GM21515 (cell line): ENCODE measurements around the gene SENP6.
"Not testable (repeated sequence)": the region's sequence is repeated elsewhere in the genome, so short reads cannot be mapped to it uniquely, and the experiment has no call there.

Experiments
- ATAC-seq: cut with Tn5 transposase; IDR thresholded peaks from one replicate; pipeline ENCODE4 v1.9.1; 2021; ENCODE audit not compliant: unreplicated experiment

Gene SENP6

GRCh38 chr6:75642311-75642710, 40.6 kb downstream of the SENP6 start:
- no peak for ATAC-seq

- no peak for ATAC-seq
These were observed 41.5 kb downstream of the SENP6 start for GRCh38 chr6:75643173-75643572.

DNA sequence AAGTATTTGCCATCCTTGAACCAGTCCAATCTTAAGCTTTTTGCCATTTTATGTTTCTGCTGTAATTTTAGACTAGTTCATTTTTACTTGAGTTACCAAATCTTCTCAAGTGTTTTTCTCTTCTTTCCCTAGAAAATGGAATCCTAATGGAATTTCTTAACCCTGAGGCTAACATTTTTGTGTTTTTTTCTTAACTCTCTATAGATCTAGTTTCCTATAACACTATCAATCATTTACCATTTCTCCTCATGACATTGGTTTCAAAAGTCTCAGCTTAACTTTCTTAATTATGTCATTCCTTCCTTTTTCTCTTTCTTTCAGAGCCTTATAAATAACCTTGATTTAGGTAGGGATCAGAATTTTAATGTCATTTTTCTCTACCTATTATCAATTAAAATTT, 54.8 kb downstream of the SENP6 start:
- no peak for ATAC-seq

GRCh38 chr6:75657327-75657726, 55.6 kb downstream of the SENP6 start:
- no peak for ATAC-seq

DNA sequence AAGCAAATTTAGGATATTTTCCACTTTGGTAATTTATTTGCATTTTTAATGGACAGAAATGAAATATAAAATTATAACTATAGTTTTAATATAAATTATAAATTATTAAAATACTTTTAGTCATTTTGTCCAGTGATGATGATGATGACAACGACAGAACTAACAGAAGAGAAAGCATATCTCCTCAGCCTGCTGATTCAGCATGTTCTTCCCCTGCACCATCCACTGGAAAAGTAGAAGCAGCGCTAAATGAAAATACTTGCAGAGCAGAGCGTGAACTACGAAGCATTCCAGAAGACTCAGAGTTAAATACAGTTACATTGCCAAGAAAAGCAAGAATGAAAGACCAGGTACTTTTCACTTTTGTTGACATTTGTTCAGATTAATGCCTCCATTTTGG, 64.9 kb downstream of the SENP6 start:
- no peak for ATAC-seq

DNA sequence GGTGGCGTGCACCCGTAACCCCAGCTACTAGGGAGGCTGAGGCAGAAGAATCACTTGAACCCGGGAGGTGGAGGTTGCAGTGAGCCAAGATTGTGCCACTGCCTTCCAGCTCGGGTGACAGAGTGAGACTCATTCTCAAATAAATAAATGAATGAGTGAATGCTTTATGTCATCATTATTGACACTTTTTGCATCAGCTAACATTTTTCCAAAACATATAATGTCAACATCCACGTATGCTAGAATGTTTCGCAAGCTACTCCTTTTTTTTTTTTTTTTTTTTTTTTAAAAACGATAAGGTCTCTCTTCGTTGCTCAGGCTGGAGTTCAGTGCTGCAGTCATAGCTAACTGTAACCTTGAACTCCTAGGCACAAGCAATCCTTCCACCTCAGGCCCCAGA, 72.2 kb downstream of the SENP6 start:
- ATAC-seq: no peak

GRCh38 chr6:75676377-75676776, 74.7 kb downstream of the SENP6 start:
- no peak for ATAC-seq

- ATAC-seq: not testable (repeated sequence)
These were observed 80.9 kb downstream of the SENP6 start for GRCh38 chr6:75682548-75682947.

DNA sequence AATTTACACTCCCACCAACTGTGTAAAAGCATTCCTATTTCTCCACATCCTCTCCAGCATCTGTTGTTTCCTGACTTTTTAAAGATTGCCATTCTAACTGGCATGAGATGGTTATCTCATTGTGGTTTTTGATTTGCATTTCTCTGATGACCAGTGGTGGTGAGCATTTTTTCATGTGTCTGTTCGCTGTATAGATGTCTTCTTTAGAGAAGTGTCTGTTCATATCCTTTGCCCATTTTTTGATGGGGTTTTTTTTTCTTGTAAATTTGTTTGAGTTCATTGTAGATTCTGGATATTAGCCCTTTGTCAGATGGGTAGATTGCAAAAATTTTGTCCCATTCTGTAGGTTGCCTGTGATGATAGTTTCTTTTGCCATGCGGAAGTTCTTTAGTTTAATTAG, 81.3 kb downstream of the SENP6 start:
- ATAC-seq: not testable (repeated sequence)

DNA sequence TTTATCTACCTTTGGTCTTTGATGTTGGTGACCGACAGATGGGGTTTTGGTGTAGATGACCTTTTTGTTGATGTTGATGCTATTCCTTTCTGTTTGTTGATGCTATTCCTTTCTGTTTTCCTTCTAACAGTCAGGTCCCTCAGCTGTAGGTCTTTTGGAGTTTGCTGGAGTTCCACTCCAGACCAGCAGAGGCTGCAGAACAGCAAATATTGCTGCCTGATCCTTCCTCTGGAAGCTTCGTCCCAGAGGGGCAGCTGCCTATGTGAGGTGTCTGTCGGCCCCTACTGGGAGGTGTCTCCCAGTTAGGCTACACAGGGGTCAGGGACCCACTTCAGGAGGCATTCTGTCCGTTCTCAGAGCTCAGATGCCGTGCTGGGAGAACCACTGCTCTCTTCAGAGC, 85.9 kb downstream of the SENP6 start:
- not testable (repeated sequence) for ATAC-seq

GRCh38 chr6:75687937-75688336, 86.3 kb downstream of the SENP6 start:
- not testable (repeated sequence) for ATAC-seq

- no peak for ATAC-seq
These were observed 87.9 kb downstream of the SENP6 start for GRCh38 chr6:75689576-75689975.

GRCh38 chr6:75691012-75691411, 89.3 kb downstream of the SENP6 start:
- ATAC-seq: no peak

DNA sequence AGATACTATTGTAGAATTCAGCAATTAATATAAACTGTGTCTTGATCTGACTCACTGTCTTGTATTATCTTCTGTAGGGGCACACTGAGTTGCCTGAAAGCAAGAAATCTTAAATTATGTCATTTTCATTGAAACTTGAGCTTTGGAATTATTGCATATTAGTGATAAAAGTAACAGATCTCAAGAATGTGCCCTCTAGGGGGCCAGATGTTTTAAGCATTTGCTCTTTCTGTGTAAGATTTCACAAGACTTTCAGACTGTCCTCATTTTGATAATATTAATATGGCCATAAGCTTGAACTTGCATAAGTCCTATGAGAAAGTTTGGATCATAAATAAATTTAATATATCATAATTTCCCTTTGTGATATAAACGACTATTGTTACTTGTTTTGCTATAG, 91.9 kb downstream of the SENP6 start:
- no peak for ATAC-seq

DNA sequence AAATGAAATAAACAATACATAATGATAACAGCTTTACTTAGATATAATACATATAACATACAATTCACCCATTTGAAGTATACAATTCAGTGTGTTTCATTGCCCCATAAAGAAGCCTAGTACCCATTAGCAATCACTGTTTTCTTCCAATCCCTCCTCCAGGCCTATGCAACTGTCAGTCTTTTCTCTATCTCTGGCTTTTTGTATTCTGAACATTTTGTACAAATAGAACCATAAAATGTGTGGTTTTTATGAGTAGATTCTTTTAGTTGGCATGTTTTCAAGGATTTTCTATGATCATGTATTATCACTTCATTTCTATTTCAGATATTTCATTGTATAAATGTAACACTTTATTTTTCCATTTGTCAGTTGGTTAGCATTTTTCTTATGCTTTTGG, 92.7 kb downstream of the SENP6 start:
- ATAC-seq: no peak

DNA sequence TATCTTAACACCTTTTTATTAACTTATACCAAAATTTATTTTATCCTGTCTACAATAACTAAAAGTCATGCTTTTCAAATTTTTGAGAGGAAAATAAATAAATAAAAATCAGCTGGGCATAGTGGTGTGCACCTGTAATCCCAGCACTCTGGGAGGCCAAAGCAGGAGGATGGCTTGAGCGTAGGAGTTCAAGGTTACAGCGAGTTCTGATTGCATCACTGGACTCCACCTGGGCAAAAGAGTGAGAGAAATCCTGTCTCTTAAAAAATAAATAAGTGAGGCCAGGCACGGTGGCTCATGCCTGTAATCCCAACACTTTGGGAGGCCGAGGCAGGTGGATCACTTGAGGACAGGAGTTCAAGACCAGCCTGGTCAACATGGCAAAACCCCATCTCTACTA, 106.7 kb downstream of the SENP6 start:
- not testable (repeated sequence) for ATAC-seq

- no peak for ATAC-seq
These were observed 109.5 kb downstream of the SENP6 start for GRCh38 chr6:75711173-75711572.

DNA sequence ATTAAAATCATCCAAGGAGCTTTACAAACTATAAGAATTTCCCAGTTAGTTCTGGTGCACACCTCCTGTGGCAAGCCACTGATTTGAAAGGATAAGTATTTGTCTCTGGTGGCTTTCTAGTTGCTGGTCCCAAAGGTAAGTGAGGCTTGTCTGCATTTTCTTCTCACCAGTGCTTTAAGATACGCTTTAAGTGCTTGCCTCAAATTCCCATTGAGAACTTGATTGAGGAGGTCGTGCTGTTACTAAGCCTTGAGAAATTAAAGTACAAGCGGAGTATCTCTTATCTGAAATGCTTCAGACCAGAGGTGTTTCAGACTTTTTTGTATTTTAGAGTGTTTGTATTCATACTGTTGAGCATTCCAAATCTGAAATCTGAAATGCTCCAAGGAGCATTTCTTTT, 117.5 kb downstream of the SENP6 start:
- no peak for ATAC-seq

- no peak for ATAC-seq
These were observed 121.7 kb downstream of the SENP6 start for GRCh38 chr6:75723382-75723781.

- ATAC-seq: no peak
These were observed 125.5 kb downstream of the SENP6 start for GRCh38 chr6:75727206-75727605.

GRCh38 chr6:75731029-75731428, 129.3 kb downstream of the SENP6 start:
- not testable (repeated sequence) for ATAC-seq

DNA sequence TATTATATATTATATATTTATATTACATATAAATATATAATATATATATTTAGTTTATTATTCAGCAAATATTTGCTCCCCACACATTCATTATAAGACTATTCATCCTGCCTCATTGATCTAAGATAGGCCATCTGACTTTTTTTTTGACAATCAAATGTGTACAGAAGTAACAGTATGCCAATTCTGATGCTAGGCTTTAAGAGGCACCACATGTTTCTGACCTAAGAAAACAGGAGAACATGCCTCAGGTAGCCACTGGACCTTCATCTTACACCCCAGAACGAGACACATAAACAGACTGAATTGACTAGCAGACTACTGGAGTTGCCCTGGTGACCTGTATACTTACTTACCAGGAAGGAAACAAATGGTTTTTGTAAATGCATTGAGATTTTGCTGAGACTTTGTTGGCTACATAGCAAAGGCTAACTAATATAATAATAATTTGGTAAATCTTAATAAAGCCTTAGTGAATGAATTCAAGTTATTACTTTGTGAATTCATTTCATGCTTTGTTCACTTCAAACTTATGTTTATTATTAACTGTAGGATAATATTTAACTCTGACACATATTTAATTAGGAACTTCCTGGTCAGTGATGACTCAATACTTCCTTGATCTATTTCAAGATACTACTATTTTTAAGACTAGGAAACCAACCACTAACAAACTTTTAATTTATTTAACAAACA, 134.0 kb downstream of the SENP6 start:
- ATAC-seq: peak; percentile 76

- ATAC-seq: no peak
These were observed 142.3 kb downstream of the SENP6 start for GRCh38 chr6:75743971-75744370.
